Left kidney (tissue), 2 donors: ENCODE results near the gene NRXN2. TPM values are rescaled to one million over a fixed set of nuclear protein-coding genes. Genes with fewer than 3 reads are reported as not detected.

Source experiments
- DNase-seq: peaks from one replicate; pipeline ENCODE4 v3.0.0-alpha.2; 2013
- polyA plus RNA-seq: library from polyadenylated mRNA; unstranded; fragments of 120-200 nt; gene quantifications from one replicate; pipeline ENCODE4 v1.2.1, GENCODE V29; 2013; ENCODE audit not compliant: insufficient read length

Gene NRXN2
- polyA plus RNA-seq, 1 donor: 14.9 TPM

GRCh38 chr11:64591257-64592233 lies 131.5 kb downstream of the NRXN2 start:
- DNase-seq: no peak

GRCh38 chr11:64590763-64591221 lies 132.2 kb downstream of the NRXN2 start, which contains the start of gene SLC22A12:
Gene SLC22A12 (plus strand): TSS chr11:64591220. CDS start chr11:64591557, 337 bp downstream.
- no peak for DNase-seq

GRCh38 chr11:64588701-64589100 lies 134.3 kb downstream of the NRXN2 start:
- no peak for DNase-seq

- DNase-seq: no peak
Observed at GRCh38 chr11:64586366-64586765, 136.6 kb downstream of the NRXN2 start.

GRCh38 chr11:64585150-64585549 lies 137.8 kb downstream of the NRXN2 start:
- no peak for DNase-seq

- DNase-seq: no peak
Observed at GRCh38 chr11:64583296-64584262, 139.4 kb downstream of the NRXN2 start.

GRCh38 chr11:64582885-64583284 lies 140.1 kb downstream of the NRXN2 start:
- no peak for DNase-seq

- DNase-seq: no peak
Observed at GRCh38 chr11:64581057-64581523, 141.9 kb downstream of the NRXN2 start.

- DNase-seq: no peak
Observed at GRCh38 chr11:64580412-64580811, 142.6 kb downstream of the NRXN2 start.

GRCh38 chr11:64577202-64577601 lies 145.8 kb downstream of the NRXN2 start:
- DNase-seq: no peak

GRCh38 chr11:64572143-64572542 lies 150.9 kb downstream of the NRXN2 start:
- no peak for DNase-seq

GRCh38 chr11:64571410-64572091 lies 151.4 kb downstream of the NRXN2 start:
- no peak for DNase-seq

- DNase-seq: no peak
Observed at GRCh38 chr11:64571050-64571409, 152.0 kb downstream of the NRXN2 start.

GRCh38 chr11:64570341-64570740 lies 152.7 kb downstream of the NRXN2 start:
- no peak for DNase-seq

GRCh38 chr11:64569300-64569970 lies 153.6 kb downstream of the NRXN2 start:
- DNase-seq: no peak

GRCh38 chr11:64568584-64569140 lies 154.3 kb downstream of the NRXN2 start:
- no peak for DNase-seq

GRCh38 chr11:64568041-64568571 lies 154.9 kb downstream of the NRXN2 start:
- DNase-seq: no peak

- DNase-seq: no peak
Observed at GRCh38 chr11:64566915-64567891, 155.8 kb downstream of the NRXN2 start.
